ENCODE measurements around the gene RAD21L1. TPM values are rescaled to one million over a fixed set of nuclear protein-coding genes. Genes with fewer than 3 reads are reported as not detected.

Gene RAD21L1
- total RNA-seq = not detected

DNA sequence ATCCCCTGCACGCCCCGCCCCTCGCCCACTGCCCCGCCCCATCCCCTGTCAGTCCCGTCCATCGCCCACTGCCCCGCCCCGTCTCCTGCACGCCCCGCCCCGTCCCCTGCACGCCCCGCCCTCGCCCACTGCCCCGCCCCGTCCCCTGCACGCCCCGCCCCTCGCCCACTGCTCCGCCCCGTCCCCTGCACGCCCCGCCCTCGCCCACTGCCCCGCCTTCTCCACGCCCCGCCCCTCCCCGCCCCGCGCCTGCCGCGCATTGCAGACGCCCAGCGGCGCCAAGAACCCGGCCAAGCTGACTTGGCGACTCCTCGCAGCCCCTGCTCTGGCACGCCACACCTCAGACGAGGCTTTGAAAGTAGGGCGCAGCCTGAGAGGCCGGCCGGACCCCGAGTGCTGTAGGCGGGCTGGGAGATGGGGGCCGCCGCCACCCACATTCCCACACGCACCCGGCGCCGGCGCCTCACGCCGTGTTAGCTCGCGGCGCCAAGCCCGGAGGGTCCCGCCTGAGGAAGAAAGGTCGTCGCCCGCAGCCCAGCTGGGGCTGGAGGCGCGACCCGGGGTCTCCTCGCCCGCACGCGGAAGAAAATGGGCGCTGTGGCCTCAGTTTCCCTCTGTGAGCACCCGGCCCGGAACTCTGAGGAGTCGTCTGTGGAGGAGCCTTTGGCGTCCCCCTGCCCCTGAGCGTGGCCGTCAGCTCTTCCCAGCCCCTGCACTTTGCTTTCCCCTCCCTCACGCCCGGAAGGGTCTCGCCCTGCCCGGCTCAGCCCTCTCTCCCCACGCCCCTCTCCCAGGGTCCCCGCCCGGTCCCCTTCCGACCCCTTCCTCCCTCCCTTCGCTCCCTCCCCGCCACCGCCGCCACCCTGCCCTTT lies at the start of gene RAD21L1:
TSS of gene RAD21L1 (plus strand) at position 262 of the 872 bp plus-strand sequence. CDS start 2,410 bp downstream, outside the sequence.
- Histone ChIP-seq H3K27ac (peak within 1 kb of the TSS; percentile 44), H3K27me3 (no peaks in the 10 kb centered on the region), H3K4me3 (peak within 1 kb of the TSS; percentile 57 to 71), H3K36me3 (no peaks in the 10 kb centered on the region), H3K9me3 (no peaks in the 10 kb centered on the region), H3K4me1 (peaks cover 12% of the 10 kb centered on the region)
- intact Hi-C loops (cut with DNase I) = no loop called here
- no peak for DNase-seq (ENCODE audit: extremely low spot score in 2 of 2)
- TF ChIP-seq POLR2AphosphoS5 (IDR thresholded peaks at IDR 0.05; ENCODE audit: insufficient read depth in 1 of 2, low read depth in 1 of 2) (peak in 1 of 2 donors; percentile 49), POLR2A (IDR thresholded peaks at IDR 0.05) (no peak)
- TF ChIP-seq, protein P1, sequence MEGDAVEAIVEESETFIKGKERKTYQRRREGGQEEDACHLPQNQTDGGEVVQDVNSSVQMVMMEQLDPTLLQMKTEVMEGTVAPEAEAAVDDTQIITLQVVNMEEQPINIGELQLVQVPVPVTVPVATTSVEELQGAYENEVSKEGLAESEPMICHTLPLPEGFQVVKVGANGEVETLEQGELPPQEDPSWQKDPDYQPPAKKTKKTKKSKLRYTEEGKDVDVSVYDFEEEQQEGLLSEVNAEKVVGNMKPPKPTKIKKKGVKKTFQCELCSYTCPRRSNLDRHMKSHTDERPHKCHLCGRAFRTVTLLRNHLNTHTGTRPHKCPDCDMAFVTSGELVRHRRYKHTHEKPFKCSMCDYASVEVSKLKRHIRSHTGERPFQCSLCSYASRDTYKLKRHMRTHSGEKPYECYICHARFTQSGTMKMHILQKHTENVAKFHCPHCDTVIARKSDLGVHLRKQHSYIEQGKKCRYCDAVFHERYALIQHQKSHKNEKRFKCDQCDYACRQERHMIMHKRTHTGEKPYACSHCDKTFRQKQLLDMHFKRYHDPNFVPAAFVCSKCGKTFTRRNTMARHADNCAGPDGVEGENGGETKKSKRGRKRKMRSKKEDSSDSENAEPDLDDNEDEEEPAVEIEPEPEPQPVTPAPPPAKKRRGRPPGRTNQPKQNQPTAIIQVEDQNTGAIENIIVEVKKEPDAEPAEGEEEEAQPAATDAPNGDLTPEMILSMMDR (IDR thresholded peaks at IDR 0.05) = no peak

DNA sequence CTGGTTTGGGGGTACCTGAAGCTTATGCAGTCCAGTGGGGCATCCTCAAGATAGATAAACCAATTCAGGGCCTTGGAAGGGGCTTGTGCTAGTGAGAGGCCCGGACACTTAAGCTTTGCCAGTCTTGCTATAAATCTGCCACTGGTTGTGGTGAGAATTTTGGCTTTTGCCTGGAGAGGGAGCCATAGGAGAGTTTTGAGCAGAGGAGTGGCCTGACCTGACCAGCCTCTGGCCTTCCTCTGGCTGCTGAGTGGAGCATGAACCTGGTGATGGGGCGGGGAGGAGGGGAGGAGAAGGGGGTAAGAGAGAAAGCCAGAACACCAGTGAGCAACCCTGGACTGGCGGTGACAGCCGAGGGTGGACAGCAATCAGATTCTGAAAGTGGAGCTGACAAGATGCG lies 48.2 kb upstream of the RAD21L1 start:
- no peak for DNase-seq (ENCODE audit: extremely low spot score in 2 of 2)
- H3K4me3 ChIP-seq = no peak overlapping the region
- no peaks in the 10 kb centered on the region for H3K36me3 ChIP-seq
- no peaks in the 10 kb centered on the region for H3K27me3 ChIP-seq
- no peaks in the 10 kb centered on the region for H3K9me3 ChIP-seq
- H3K27ac ChIP-seq = no peak overlapping the region
- TF ChIP-seq POLR2A (IDR thresholded peaks at IDR 0.05) (no peak), POLR2AphosphoS5 (IDR thresholded peaks at IDR 0.05; ENCODE audit: insufficient read depth in 1 of 2, low read depth in 1 of 2) (no peak)
- TF ChIP-seq, protein P1 (IDR thresholded peaks at IDR 0.05) = no peak
- intact Hi-C loops (cut with DNase I) = no loop called here
- no peaks in the 10 kb centered on the region for H3K4me1 ChIP-seq

DNA sequence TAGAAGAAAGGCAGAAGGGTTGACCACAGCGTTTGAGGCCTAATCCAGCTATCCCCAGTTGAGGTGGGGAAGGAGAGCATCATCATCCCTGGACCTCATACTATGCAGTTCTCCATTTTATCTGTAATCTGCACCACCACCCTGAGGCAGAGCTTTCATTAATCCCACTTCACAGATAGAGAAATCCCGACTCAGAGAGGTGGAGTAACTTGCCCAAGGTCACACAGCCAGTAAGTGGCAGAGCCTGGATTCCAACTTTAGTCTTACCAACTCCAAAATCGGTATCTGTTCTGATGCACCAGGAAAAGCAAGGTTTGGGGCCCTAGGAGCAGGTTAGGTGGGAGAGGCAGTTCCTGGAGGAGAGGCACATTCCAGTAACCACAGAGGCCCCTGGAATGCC lies 47.7 kb upstream of the RAD21L1 start:
- Histone ChIP-seq H3K27me3 (no peaks in the 10 kb centered on the region), H3K9me3 (no peaks in the 10 kb centered on the region), H3K4me3 (no peak overlapping the region), H3K27ac (no peak overlapping the region), H3K4me1 (no peaks in the 10 kb centered on the region), H3K36me3 (no peaks in the 10 kb centered on the region)
- DNase-seq (ENCODE audit: extremely low spot score in 2 of 2) = no peak
- TF ChIP-seq, protein P1 (IDR thresholded peaks at IDR 0.05) = no peak
- no peak for TF ChIP-seq POLR2A (IDR thresholded peaks at IDR 0.05)
- no peak for TF ChIP-seq POLR2AphosphoS5 (IDR thresholded peaks at IDR 0.05; ENCODE audit: insufficient read depth in 1 of 2, low read depth in 1 of 2)
- intact Hi-C loops (cut with DNase I) = no loop called here

DNA sequence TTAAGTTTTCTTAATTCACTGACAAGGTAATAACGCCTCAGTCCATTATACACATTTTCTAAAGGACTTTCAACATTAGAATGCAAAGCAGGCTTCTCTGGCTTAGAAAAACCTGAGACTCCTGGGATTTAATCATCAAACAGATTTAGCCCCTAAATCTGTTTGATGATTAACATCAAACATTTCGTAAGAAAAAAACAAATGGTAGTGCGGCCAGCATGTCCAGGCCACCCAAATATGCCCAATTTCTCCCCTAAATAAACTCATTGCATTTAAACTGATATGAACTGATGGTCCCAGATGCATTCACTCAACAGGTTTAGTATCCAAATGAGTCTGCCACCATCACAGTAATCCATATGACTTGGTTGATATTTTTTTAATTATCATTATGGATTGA lies 47.2 kb upstream of the RAD21L1 start:
- intact Hi-C loops (cut with DNase I) = no loop called here
- no peaks in the 10 kb centered on the region for H3K36me3 ChIP-seq
- no peak overlapping the region for H3K4me3 ChIP-seq

More for the DNA sequence above, 47.2 kb upstream of the RAD21L1 start:
- no peak for TF ChIP-seq POLR2AphosphoS5 (IDR thresholded peaks at IDR 0.05; ENCODE audit: insufficient read depth in 1 of 2, low read depth in 1 of 2)
- TF ChIP-seq, protein P1 (IDR thresholded peaks at IDR 0.05) = no peak
- no peak for TF ChIP-seq POLR2A (IDR thresholded peaks at IDR 0.05)
- no peaks in the 10 kb centered on the region for H3K9me3 ChIP-seq
- no peaks in the 10 kb centered on the region for H3K27me3 ChIP-seq
- H3K27ac ChIP-seq = no peak overlapping the region
- H3K4me1 ChIP-seq = no peaks in the 10 kb centered on the region
- DNase-seq (ENCODE audit: extremely low spot score in 2 of 2) = no peak
